NCI-H2107 treated with DMSO at 0.1 percent for 48 hours (cell line): ENCODE measurements around the gene BBS12.

Experiments used
- DNase-seq: peaks from one replicate; lab custom pipeline; 2025; ENCODE audit not compliant: unreplicated experiment; lab: John Stamatoyannopoulos, UW

Gene BBS12

DNA sequence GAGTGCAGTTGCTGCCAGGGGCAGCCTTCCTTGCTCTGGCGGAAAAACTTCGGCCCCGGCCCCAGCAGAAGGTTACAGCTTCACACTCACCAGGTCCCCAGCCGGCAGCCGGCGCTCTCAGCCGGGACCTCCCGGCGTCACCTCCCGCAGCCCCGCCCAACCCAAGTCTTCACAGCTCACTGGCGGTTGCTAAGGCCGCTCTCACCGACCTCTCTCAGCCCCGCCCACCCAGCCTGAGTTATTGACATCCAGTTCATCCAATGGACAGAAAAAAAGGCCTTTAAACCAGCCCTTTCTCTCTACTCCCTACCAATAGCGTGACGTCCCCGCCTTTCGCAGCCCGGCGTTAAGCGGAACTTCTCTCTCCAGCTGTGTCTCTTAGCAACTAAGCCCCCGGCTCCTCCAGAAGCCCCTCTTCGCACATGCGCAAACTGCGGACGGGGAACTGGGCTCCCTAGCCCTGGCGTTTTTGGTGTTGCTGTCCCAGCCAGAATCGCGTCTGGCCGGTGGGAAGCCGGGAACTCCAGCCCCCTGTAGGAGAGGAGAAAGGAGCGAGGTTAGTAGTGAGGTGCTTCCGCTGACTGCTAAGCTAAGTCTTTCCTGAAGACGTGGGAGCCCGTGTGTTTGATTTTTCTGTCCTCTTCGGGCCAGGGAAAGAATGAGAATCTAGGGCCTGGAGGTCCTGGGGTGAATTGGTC, at the start of gene BBS12:
Gene BBS12 (plus strand): TSS at position 376 of the 698 bp plus-strand sequence. CDS start 9,189 bp downstream, outside the sequence.
- peak; percentile 84 for DNase-seq

DNA sequence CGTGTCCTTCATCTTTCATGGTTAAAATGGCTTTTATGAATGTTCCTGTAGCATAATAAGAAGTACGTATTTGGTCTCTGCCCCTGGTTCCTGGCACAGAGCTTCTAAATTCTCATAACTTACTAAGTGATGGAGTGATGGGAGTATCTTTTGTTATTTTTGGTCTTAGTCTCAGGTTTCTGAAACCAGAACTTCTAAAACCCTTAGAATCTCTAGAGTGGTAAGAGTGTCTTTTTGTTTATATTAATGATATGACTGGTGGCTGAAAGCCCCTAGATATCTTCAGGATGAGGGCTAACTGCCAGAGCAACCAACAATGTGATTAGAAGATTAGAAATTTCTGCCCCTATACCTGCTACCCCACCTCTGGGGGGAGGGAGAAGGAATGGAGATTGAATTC, 45.8 kb upstream of the BBS12 start:
- DNase-seq: no peak

DNA sequence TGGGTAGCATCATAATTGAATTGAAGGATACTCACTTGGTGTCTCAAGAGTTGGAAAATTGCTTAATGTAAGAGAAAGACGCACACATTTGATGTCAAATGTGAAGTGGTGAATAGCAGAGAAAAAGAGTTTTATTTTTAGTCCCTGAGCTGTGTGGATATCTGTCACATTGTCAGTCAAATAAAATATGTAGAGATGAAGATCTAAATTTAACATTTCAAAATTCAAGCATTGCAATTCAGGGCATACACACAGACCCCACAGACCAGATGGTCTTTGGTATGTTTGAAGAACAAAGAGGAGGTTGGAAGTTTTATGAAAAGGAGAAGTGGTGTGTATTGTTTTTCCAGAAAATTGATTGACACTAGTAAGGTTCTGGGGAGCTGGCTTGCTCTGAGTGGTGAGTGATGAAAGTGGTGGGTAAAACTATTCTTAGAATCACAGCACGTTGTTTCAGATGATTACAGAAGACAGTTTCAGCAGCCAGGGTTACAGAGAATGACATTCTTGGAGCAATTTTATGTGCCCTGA, 44.9 kb upstream of the BBS12 start:
- DNase-seq: no peak

DNA sequence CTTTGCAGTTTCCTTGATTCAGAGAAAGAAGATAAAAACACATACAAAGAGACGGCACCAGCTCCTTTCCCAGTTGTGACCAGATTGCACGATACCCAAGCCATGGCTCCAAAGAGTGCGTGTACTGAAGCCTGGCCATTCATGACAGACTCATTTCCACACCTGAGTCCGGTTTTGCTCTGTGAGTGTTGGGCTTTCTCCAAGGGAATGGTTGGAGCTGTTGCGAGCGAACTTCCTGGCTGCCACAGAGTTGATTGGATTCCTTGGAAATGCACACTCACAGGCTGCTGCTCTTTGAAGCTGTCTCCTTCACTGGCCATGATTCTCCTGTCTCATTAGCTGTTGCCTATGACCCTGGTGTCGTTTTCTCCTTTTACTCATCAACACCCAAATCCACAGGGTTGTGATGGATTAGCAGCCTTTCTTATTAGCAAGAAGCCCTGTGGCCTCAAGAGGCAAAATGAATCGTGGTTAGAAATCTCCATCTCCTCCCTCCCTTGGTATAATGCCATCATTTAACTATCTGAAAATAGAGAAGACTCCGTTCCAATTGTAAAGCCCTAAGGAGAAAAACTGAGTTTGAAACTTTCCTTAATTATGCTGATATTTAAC, 43.9 kb upstream of the BBS12 start:
- DNase-seq: no peak

DNA sequence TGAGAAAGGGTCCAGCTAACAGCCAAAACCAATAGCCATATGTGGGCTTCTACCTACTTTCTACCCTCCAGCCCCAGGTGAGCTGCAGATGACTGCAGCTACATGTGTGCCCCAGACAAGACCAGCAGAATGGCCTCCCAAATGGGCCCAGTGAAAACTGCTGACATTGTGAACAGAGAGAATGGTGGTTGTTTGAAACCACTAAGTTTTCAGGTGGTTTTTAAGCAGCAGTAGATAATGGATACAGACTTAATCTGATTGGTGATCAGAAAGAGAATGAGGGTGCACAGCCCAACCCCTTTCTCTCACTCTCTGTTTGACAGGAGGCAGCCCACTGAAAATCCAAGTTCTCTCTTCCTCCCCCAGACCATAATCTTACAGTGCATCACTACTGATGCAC, 42.5 kb upstream of the BBS12 start:
- no peak for DNase-seq

DNA sequence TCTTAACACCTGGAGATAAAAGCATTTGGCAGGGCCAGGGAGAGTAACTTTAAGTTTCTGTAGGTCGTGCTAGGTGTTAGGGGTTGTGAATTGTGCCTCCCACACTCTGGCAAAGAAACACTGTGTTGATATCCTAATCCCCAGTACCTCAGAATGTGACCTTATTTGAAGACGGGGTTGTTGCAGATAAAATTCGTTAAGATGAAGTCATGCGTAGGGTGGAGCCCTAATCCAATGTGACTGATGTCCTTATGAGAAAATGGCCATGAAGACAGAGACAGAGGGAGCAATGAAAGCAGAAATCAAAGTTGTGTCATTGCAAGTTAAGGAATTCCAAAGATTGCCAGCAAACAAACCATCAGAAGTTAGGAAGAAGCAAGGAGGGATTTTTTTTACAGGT, 40.5 kb upstream of the BBS12 start:
- DNase-seq: no peak

DNA sequence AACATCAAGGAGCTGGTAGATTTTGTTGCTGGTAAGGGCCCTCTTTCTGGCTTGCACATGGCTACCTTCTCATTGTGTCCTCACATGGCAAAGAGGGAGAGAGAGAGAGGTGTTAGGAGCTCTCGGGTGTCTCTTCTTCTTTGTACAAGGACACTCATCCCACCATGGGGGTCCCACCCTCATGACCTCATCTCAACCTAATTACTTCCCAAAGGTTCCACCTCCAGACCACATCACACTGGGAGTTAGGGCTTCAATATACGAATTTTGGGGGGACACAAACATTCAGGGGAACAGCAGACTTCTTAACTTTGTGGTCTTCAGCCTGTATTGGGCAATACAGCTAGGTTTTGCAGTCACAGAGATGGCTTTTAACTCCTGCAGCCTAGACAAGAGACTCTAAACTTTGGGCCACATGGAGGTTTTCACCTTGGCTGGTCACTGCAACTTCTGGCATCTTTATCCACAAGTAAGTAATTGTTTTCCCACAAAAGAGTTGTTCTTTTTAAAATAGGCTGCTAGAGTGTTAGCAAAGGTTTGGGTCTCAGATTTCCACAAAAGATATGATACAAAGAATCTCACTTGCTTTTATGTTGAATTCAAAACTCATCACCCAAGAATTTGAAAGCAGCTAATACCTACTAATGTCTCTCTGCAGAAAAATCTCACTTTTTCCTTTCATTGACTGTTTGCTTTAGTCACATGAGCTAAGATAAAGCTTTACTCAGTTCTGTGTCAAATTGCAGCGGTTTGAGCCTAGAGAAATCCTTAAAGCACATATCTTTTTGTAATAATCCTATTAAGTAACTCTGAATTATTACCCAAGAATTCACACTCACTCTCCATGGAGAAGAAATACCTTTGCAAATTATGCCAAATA, 39.6 kb upstream of the BBS12 start:
- DNase-seq: no peak

DNA sequence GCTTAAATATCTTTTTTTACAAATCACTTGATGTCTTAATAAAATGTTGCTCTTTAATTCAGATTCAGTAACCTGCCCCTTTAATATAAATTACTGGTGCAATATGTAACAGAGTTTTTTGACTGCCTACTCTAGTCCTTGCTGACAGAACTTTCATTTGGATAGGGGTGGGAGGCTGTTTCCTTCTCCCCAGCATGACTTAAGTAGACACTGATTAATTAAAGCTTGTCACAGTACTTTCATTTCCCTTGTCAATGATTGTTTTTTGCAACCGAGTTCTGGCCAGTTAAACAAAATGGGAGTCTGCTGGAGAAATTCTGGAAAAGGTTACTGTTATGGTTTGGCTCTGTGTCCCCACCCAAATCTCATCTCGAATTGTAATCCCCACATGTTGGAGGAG, 37.3 kb upstream of the BBS12 start:
- no peak for DNase-seq

DNA sequence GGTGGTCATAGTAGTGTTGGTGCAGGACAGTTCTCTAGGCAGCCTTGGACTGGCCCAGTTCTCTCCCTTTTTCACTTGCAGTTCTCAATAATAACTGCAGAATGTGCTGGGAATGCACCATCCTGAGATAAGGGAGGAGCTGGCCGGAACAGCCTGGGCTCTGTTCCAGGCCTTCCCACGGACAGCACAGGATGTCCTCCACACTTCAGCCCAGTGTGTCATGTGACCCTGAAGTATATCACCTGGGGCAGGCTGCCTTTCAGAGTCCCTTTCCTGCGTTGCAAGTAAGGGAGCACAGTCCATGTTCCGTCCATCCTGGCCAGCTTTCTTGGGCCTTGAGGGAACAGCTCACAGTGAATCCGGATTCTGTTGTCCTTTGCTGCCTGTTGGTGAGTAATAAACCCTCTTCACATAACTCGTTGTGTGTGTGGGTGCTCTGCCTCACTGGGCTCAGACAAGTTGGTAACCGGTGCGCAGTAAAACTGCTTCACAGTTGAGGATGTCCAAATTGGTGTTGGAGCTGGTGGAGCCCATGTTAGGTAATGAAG, 32.3 kb upstream of the BBS12 start:
- no peak for DNase-seq

DNA sequence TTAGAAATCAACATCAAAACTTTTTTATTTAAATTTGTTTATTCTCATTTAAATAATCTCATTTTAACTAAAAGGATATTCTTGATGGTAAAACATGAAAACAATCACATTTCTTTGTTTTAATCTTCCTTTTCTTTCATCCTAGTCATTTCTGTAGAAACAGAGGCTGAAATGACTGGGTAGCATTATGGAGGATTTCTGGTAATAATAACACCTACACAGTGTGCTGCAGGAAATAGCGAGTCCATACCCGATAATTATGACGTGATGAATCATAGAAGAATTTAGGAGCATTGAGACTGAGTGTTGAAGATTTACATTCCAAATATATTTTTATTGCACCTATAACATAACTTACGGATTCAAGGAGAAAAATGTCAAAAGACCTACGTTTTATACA, 31.4 kb upstream of the BBS12 start:
- DNase-seq: no peak

DNA sequence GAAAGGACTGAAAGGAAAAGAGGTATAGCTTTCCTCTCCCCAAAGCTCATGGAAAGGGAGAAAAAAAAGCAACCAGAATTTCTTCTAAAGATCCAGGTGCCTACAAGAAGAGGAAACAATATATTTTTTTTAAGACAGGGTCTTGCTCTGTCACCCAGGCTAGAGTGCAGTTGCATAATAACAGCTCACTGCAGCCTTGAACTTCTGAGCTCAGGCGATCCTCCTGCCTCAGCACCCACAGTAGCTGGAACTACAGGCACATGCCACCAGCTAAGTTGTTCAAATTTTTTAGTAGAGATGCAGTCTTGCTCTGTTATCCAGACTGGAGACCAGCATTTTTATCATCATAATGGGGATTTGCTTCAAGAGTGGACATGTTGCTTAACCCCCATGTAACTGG, 30.5 kb upstream of the BBS12 start:
- no peak for DNase-seq

DNA sequence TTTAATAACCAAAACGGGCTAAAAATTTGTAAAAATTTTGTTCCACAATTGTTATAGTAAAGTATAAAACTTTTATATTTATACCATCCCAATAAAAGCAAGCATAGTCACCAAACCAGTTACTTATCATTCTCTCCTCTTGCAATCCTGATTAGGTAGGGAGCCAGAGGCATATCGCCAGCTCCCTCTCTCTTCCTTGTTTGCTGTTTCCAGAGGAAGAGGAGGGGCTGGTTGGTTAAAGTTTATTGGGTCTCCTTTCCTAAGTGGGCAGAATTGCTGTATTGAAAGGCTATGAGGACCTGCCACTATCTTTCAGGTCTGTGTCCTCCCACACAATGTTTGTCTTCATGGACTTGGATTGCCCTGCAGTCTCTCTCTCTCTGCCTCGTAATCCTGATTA, 29.6 kb upstream of the BBS12 start:
- DNase-seq: no peak

DNA sequence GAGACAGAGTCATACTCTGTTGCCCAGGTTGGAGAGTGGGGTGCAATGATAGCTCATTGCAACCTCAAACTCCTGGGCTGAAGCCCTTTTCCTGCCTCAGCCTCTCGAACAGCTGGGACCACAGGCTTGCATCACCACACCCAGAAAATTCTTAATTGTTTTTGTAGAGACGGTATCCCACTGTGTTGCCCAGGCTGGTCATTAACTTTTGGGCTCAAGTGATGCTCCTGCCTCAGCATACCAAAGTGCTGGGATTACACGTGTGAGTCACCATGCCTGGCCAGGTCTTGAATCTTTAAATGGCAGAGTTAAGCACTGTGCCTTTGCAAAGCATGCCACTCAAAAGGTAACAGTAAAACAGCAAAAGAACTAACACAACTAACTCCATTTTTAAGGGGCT, 28.6 kb upstream of the BBS12 start:
- no peak for DNase-seq

DNA sequence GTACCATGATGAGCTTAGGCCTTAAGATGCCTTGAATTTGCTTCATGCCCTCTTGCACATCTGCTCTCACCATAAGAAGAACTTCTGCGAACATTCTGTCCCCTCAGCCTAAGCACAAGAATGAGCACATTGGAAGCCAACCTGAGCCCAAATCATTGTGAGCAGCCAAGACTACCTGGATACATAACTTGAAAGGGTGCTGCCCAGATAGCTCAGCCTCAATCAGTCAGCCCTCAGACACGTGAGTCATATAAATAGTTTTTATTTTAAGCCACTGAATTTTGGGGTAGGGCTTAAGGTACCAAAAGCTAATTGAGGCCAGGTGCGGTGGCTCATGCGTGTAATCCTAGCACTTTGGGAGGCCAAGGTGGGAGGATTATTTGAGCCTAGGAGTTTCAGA, 27.5 kb upstream of the BBS12 start:
- DNase-seq: no peak

DNA sequence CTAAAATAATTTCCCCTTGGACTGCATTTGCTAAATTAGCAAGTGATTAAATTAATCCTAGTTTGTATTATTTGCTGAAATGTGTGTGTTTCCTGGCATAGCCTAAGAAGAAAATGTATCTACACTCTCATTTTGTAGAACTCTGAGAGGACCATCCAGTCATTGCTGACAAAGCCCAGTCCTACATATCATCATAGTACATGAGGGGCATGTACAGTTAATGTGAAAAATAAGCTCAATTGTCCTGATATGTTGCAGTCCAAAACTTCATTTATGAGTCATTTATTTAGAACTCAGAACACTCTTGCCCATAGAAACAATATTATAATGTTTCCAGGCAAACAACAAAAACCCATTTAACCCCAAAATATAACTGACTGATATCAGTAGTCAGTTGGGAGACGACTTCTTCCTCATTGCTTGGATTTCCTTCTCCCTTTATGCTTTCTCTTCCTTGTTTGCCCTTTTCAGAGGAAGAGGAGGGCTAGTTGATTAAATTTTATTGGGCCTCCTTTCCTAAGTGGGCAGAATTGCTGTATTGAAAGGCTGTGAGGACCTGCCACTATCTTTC, 26.9 kb upstream of the BBS12 start:
- DNase-seq: no peak

DNA sequence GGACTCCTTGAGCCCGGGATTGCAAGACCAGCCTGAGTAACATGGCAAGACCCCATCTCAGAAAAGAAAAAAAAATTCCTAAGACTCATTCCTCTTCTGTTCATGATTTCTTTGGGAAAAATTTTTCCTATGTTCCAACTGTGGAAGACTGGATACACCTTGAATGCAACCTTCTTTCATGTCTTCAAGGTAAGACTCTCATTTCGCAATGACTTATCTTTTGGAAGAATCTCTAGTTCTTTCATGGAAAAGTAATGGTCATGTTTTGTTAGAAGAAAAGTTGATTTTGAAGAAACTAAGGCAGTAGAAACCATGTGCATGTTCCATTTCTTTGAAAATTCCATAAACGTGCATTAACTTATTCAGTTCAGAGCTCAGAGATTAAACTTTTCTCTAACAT, 26.0 kb upstream of the BBS12 start:
- no peak for DNase-seq

DNA sequence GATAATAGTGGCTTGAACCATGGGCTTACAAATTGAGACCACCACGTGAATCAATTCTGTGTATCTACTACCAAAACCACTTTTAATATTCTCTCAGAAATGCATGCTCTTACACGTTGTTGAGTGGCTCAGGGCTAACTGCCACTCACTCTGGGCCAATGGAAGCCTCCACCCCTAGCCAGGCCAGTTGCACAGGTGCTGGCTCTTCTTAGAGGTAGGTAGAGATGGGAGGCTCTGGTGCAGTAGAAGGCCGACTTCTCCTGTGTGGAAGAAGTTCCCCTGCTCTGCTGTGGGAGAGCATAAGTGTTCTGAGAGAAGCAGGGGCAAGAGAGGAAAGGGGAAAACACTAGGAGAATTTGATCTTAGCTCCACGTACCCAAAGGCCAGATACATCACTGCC, 25.0 kb upstream of the BBS12 start:
- no peak for DNase-seq

DNA sequence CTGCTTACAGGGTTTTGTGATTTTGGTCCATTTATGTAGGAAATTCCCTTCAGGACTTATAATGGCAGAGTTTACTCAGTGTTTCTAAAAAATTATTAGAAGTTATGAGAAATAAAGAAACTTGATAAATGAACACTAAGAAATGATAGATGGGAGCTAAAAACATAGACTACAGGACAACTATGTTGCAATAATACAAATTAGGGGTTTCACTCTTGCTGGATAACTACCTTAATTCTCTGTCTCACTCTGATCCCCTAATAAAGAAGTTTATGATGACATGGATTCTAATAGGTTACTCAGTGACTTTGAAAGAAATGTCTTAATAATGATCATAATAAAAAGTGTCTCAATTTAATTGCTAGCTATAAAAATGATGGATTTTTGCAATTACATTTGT, 23.3 kb upstream of the BBS12 start:
- DNase-seq: no peak

DNA sequence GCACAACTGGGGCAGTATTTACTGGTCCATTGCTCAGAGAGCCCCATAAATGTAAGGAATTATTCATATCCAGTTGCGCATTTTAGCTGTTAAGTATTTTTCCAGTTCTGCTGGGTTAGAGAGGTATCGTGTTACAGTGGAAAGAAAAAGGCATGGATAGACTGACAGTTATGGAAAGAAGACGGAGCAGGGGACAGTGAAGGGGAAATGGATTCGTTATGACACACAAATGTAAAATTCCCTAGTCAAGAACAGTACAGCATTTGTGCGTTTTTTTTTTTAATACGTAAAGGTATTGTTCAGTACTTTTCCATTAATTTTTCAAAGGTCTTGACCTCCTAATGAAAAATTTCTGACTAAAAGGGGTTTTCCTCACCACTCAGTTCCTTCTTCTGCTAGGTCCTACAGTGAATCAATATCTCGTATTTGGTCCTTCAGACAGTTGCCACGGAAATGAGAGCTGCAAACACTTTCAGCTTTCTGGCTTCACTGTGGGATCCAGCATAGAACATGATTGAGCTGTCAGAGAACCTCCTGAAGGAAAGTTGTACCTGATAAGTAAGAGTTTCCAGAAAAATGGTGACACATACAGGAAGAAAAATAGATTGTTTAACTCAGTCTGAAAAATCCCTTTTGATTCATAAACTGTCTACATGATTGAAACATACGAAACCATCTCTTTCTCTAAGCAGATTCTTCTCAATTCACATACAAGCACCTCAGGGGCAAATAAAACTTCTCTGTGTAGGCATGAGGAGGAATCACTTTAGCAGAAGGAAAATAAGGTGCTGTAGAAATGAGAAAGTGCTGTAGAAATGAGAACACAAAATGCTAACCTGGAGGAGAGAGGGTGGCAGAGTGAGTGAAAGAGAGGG, 21.8 kb upstream of the BBS12 start:
- DNase-seq: no peak

DNA sequence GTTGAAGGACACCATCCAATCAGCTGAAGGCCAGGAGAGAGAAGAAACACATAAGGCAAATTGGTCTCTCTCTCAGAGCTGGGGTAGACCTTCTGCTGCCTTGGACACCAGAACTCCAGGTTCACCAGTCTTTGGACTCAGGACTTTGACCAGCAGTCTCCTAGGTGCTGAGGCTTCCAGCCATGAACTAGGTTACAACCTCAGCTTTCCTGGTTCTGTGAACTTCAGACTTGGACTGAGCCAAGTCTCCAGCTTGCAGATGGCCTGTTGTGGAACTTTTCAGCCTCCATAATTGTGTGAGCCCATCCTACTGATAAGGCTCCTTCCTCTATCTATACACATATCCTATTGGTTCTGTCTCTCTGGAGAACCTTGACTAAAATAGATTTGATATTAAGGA, 20.6 kb upstream of the BBS12 start:
- no peak for DNase-seq
